DOHH2 (cell line): Measurements from ENCODE around the gene ALOX5AP.

Experiments used
- EZH2phosphoT487 ChIP-seq: fragments of 200-600 bp; sonication (generic); IDR thresholded peaks from 2 replicates; pipeline ENCODE4 v1.6.1; 2017; ENCODE audit warnings: borderline replicate concordance, mild to moderate bottlenecking, antibody characterized with exemption, low read length, moderate library complexity, mixed read lengths
- TF ChIP-seq, protein P1 (sequence below): fragments of 200-600 bp; sonication (generic); IDR thresholded peaks from one replicate; pipeline ENCODE4 v1.5.1; 2014; ENCODE audit warnings: antibody characterized with exemption, mild to moderate bottlenecking, low read depth, low read length; ENCODE audit not compliant: poor library complexity, severe bottlenecking

DNA sequence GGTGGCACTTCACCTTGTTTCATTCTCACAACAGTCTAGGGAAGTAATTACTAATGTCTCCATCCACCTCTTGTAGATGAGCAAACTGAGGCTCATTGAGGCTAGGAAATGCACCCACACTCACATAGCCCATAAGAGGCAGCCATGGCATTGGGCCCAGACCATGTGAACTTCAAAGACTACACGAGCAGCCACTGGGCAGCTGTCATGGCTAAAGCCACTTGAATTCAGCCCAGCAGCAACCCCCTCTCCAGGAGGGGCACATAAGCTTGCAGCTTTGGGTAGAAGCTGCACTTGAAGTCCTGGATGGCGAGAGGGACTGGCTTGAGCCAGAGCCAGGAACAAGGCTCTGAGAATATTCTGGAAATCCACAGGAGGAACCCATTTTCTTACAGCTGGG lies 13.4 kb downstream of the ALOX5AP start:
- TF ChIP-seq, protein P1, sequence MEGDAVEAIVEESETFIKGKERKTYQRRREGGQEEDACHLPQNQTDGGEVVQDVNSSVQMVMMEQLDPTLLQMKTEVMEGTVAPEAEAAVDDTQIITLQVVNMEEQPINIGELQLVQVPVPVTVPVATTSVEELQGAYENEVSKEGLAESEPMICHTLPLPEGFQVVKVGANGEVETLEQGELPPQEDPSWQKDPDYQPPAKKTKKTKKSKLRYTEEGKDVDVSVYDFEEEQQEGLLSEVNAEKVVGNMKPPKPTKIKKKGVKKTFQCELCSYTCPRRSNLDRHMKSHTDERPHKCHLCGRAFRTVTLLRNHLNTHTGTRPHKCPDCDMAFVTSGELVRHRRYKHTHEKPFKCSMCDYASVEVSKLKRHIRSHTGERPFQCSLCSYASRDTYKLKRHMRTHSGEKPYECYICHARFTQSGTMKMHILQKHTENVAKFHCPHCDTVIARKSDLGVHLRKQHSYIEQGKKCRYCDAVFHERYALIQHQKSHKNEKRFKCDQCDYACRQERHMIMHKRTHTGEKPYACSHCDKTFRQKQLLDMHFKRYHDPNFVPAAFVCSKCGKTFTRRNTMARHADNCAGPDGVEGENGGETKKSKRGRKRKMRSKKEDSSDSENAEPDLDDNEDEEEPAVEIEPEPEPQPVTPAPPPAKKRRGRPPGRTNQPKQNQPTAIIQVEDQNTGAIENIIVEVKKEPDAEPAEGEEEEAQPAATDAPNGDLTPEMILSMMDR = no peak
- TF ChIP-seq EZH2phosphoT487 = no peak
